NCI-H146 treated with DMSO at 0.1 percent for 48 hours (cell line): ENCODE data around the gene NWD2.
"Not testable (repeated sequence)": the region's sequence is repeated elsewhere in the genome, so short reads cannot be mapped to it uniquely, and the experiment has no call there.

ENCODE experiments used
- DNase-seq: peaks from one replicate; lab custom pipeline; 2025; ENCODE audit not compliant: unreplicated experiment; lab: John Stamatoyannopoulos, UW

Gene NWD2, protein sequence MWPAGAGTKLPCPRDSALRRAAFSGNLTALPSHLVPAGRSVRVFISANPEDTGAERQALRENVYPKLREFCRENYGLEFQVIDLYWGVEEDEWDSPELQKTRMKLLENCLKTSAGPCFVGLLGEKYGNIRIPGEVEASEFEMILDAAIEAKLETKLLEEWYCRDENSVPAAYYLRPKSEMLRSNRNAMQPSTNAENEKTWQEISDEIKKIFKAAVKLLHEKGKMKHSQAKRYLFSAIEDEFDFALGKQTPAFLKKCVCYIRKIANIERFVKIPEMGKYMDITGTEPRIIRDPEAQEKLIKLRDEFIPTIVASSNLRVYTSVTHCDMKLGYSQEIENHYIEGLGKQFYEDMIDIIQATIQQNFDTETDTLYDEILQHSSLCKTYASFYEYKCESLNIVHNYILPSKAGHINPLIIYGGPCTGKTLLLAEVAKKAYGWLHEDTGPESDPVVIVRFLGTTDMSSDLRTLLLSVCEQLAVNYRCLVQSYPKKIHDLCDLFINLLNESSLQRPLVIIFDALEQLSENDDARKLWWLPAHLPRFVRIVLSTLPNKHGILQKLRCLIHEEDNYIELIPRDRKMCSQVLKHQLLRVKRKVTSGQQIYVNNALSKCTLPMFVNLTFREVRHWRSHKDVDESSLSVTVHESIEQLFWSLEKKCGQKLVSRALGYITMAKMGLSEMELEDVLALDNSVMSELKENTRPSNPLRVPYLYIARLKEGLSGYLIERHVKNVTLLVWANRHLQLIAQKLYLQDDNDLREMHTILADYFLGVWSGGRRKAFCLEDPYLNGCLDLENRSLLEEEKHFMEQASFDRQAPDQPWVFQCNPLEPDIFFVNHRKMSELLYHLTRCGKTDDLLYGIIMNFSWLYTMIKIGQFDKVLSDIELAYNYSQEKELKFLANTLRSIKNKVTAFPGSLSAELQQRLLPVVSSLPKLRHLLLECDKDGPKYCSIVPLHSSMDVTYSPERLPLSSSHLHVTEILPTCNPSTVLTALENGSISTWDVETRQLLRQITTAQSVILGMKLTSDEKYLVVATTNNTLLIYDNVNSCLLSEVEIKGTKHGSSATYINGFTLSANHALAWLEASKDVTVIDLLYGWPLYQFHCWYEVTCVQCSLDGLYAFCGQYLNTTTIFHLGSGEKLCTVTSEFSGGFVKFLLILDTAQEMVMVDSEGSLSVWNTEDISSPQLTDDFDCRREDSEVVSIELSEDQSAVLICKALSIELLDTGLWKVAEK (N-terminal part only)

DNA sequence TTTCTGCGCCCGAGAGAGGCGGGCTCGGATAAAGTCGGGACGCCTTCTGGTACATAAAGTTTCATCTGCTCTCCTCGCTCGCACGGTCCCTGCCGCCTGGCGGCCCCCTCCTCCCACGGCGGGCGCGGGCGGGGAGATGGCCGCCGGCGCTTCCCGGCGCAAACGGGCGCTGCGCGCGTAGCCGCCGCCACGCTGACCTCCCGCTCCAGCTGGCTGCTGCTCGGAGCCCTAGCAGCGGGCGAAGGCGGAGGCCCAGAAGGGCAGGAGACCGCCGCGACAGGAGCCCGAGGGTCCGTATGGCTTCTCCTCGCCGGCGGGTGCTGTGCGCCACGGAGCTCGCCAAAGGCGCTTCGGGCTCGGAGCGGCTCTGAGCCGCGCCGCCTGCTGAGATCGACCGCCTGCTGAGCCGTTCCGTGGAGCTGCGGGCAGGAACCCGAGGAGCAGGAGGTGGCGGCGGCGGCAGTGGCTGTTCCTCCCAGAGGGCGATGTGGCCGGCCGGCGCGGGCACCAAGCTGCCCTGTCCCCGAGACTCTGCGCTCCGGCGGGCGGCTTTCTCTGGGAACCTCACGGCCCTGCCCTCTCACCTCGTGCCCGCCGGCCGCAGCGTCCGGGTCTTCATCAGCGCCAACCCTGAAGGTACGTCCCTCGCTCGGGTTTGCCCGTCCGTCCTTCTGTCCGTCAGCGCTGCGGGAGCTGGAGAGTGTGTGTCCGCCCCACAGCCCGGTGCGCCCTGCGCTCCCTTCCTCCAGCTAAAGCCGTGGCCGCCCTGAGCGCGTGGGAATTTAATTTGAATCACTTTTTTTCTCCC, at the start of gene NWD2:
NWD2 (plus strand) TSS at position 161 of the 808 bp plus-strand sequence; CDS start at position 486, 325 bp downstream.
- DNase-seq: no peak

DNA sequence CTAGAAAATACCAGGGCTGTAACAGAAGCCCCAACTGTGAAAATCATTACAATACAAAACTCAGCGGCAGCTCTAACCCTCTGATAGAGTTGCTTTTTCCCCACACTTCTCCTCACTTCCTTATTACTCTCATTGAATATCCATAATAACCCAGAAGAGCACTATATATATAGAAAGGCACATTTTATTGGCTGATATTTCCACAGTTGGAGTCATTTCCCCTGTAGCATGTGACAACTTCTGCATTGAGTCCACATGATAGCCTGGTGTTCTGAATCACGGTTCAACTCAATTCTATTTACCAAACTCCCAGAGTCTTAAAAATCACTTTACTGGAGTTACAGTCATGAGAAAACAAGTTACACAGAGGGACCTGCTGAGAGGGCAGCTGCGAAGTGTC, 46.6 kb upstream of the NWD2 start:
- DNase-seq: no peak

- DNase-seq: not testable (repeated sequence)
These were observed 39.8 kb upstream of the NWD2 start for GRCh38 chr4:37204740-37205139.

DNA sequence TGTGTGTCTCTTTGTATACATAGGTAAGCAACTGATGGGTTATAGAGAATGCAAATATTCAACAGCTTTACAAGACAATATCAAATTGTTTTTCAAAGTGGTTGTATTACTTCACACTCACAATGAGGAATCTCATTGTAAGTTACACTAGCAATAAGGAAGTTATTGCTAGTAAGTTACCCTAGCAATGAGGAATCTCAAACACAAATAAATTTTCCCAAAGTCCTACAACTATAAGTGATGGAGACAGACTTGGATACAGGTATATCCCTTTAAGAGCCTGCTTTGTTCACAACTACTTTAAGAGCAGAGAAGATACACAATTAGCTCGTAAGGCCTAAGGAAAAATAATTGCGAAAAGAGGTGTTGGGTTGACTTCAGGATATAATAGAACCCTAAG, 28.3 kb upstream of the NWD2 start:
- no peak for DNase-seq

DNA sequence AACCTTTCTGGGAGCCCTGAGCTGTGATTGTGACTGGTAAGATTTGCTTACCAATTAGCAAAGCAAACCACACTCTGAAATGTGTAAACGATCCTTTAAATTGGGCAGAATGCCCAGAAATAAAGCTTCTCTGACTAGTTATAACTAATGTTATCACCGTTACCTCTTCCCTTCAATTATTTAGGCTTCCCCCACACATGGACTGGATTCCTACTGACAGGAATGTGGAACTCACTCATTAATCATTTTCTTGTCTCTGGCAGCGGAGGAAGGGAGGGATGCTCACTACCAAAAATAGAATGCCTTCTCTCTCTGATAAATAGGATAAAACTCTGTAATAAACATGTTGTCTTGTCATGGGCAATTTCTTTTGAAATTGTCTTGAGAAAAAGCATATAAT, 25.3 kb upstream of the NWD2 start:
- no peak for DNase-seq

GRCh38 chr4:37219990-37220389, 24.6 kb upstream of the NWD2 start:
- no peak for DNase-seq

DNA sequence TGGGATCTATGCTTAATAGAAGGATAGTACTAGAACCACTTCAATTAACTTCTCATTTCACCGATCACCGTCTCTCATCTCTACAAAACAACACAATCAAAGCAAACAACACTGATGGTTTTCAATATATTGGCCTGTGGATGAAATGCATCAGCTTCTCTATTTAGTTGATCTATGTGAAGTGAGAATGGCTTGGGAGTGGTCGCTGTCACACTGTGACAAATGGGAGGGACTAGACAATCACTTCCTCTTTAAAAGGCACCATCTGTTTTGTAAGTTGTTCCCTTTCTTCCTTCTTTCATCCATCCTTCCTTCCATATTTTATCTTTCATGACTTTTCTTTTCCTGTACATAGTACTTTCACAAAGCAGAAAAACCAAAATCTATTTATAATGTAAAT, 23.9 kb upstream of the NWD2 start:
- DNase-seq: no peak

- no peak for DNase-seq
These were observed 20.8 kb upstream of the NWD2 start for GRCh38 chr4:37223732-37224131.

DNA sequence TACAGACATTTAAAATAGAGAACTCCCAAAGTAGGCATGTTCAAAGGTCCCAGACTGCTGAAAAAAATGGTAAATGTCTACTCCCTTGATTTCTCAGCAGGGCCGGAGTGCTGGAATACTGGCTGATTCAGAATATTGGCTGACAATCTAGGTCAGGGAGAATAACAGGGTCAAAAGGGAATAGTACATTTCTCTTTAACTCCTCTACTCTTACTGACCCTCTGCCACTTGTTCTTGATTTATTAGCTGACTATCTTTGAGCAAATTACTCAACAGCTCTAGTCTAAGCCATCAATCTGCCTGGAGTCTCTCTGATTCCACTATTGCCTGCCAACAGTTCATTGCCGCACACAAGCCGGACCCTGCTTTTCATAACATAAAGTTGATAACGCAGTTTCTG, 19.7 kb upstream of the NWD2 start:
- DNase-seq: no peak

GRCh38 chr4:37225778-37226177, 18.8 kb upstream of the NWD2 start:
- no peak for DNase-seq

GRCh38 chr4:37232315-37232714, 12.2 kb upstream of the NWD2 start:
- no peak for DNase-seq

GRCh38 chr4:37236165-37236564, 8.4 kb upstream of the NWD2 start:
- no peak for DNase-seq

DNA sequence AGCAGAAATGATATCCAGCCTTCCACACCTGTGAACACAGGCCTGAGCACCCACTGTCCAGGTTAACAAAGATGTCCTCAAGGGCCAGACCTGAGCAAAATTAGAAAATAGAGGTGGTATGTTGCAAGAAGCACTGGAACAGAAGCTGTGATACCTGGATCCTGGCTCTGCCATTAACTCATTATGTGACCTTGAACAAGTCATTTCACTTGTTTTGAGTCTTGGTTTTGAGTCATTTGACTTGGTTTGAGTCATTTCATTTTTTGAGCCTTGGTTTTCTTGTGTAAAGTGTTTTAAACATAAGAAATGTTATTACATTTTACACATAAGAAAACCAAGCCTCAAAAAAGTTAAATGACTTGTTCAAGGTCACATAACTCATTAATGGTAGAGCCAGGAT, 2.9 kb upstream of the NWD2 start:
- DNase-seq: no peak

DNA sequence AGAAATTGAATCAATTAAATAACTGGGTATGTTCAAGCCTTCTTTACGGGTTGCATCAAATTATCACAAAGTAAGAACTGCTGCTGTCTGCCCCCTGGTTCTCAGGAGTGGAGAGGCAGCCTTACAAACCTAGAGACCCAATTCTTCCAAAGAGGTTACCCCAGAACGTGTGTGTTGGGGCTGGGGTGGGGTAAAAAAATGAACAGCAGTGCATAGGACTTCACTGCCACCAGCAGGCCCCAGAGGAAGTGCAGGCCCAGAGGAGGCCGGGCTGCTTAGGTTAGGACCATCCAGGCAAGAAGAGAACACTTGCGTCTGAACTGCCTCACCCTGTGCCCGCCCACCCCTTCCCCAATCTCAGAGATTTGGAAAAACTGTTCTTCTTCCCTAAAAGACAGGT, 1.5 kb upstream of the NWD2 start:
- DNase-seq: no peak

DNA sequence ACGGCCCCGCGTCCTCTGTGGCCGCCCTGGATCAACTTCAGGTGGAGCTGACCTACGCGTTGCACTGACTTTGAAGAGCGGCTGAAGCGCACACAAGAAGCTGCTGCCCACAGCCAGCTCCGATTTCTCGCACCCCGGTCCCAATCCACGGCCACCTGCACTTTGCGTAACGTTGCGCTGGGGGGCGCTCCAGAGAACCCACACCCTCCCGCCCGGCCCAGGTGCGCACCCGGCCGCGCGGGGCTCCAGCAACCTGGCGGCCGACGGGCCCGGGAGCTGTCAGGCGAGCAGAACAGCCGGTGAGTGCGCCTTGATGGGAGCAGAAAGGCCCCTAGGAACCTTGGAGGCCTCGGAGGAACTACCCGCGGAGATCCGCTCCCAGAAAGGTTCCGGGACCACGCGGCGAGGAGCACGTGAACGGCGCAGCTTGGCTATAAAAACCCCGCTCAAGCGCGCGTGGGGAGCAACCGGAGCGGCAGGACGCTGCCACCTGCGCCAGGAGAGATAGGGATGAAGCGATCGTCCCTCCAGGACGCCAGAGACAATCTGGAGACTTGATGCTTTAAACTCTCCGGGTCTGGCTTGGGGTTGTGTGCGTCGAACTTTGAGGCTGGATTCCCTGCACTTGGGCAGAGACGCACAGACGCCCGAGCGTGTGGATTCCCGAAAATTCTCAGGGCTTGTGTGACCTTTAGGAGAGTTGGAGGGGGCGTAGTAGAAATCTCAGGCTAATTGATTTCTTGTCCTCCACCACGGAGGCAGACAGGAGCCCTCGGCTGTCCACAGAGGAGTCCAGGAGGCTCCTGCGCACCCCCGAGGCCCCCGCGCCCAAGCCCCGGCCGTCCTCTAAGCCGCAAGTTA, 591 bp upstream of the NWD2 start:
- DNase-seq: no peak

GRCh38 chr4:37245391-37245954, 930 bp downstream of the NWD2 start:
- no peak for DNase-seq

- DNase-seq: no peak
These were observed 2.3 kb downstream of the NWD2 start for GRCh38 chr4:37246891-37247290.

GRCh38 chr4:37258221-37258620, 13.7 kb downstream of the NWD2 start:
- DNase-seq: no peak

GRCh38 chr4:37268319-37268718, 23.8 kb downstream of the NWD2 start:
- no peak for DNase-seq
